HG03139 (cell line): ENCODE results near the gene MIPEP.
"Not testable (repeated sequence)": the region's sequence is repeated elsewhere in the genome, so short reads cannot be mapped to it uniquely, and the experiment has no call there.

Experiments
- ATAC-seq: cut with Tn5 transposase; IDR thresholded peaks from one replicate; pipeline ENCODE4 v1.9.1; 2021; ENCODE audit not compliant: unreplicated experiment

Gene MIPEP

DNA sequence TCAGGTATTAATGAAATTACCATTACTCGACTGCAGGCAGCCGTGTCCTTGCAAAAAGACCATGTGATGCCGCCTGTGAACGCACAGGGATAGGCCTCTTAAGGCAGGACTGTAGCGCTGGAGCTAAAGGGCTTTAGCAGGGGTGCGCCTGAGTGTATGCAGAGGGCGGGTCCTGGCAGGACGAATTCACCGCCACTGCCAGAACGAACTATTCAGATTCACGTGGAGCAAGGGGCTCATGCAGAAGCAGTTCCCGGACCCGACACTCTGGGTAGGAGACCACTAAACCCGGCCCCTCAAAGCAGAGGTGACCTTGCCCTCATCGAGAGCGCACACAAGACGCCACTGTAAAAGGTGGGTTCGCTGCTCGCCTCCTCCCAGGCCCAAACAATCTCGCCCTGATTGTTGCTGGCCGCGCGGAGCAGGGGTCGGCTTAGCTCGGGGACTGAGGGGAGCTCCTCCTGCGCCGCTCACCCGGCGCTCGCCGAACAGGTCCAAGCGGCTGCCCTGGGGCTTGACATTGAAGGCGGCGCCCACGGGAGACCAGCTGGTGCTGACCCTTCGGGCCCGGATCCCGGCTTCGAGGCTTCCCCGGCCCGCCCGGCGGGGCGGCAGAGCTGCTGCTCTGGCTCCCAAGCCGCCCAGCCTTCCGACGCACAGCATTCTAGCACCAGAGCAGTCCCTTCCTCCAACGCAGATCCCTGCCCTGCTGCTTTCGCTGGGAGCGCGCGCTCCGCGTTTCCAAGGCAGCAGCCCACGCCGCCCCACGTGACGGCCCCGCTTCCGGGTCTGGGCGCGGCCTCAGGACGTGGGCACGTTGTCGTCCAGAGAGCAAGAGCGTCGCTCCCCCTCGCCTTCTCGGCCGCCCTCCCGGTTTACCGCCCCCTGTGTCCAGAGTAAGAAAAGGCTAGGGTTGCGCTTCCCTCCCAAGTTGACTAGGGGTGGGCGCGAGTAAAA, at the start of gene MIPEP:
Gene MIPEP (minus strand): TSS at position 743 of the 957 bp plus-strand sequence. CDS start 80 bp downstream, at position 663.
- peak; percentile 93 for ATAC-seq

DNA sequence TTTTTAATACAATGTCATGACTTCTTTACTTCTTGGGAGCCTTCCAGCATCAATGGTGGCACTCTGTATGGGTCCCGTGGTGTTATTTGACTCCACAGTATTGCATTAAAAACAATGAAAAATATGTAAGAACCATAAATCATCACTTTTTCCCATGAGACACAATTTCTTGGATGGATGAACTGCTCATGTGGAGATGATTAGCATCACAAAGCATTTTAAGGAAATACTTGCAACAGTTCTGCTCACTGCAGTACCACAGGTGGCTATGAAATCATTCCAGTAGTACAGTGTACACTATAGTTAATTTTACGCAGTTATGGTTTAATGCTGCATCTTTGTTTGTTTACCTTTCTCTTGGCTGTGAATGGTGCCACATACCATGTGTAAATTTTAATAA, 45.3 kb upstream of the MIPEP start:
- no peak for ATAC-seq

DNA sequence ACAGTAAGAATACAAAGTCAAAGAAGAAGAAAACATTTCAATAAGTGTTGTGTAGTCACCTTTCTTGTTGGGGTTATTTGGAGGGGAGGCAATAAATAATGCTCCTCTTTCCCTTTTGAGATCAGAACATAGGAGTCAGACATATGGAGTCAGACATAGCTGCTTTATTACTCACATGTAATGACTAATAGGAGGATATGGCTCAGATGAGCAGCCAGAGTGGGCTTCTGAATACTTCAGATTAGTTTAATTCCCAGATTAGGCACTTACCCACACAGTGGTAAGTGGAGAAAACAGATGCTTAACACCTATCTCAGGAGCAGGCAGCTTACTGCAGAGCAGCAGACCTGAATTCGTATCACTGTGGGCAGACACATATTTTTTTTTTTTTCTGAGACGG, 39.8 kb upstream of the MIPEP start:
- no peak for ATAC-seq

DNA sequence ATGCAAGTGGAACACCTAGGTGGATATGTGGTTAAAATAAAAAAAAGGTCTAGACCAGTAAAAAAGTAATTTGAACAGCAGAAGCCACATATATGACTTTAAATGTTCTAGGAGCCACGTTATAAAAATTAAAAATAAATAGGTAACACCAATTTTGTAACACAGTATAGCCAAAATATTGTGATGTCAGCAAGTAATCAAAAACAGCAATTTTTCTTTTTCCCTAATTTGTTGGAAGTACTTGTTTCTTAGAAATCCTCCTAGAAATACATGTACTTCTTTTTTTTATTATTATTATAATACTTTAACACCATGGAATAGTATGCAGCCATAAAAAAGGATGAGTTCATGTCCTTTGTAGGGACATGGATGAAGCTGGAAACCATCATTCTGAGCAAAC, 33.8 kb upstream of the MIPEP start:
- ATAC-seq: no peak

DNA sequence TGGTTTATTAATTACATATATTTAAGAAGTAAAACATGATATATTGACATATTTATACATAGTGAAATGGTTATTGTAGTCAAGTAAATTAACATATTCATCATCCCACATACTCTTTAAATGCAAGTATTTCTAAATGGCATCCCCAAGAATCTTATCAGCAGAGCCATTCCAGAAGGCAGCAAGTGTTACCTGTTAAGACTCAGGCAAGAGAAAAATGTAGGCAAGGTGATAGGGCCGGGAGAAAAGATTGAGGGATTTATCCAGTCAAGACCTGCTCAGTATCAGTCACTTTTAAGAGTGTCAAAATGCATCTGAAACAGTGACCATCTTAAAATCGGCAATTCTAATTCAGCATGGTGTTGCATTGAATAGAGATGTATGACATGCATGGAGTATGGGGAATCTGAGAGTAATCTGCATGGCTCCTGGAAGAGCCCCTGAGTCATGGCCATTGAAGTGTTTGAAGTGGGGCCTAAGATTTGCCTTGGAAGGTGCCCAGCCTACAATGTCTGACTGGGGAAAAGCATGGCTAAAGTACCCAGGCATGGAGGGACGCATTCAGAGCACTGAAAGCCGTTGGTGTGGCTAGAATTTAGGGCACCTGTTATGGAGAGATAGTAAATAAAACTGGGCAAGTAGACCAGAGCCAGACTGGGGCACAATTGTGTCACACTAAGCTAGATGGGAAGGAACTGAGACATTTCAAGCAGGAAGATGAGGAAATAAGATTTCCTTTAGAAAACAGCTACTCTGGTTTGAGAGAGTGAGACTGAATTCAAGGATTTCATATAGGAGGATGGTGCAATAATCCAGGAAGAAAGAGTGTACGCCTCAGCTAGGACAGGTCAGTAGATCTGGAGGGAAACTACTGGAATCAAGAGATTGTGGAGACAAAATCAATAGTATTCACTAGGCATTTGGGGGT, 33.1 kb upstream of the MIPEP start:
- ATAC-seq: no peak

DNA sequence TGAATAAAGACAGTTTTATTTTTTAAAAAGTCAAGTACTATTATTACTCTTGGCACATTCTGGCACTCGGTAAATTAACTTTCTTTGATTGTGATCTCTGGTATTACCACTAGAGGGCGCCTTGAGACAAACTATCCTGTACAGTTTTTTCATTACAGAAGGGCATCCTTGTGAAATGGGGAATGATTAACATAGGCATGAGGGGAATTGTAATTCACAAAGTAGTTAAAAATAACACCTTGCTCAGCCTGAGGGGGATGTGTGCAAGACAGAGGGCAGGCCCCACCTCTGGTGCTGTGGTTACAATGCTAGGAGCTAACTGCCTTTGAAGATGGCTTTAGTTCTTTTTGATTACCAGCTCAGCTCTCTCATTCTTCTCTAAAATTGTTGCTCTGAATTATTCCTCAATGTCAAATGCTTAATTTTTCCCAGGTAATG, 32.3 kb upstream of the MIPEP start:
- ATAC-seq: no peak

DNA sequence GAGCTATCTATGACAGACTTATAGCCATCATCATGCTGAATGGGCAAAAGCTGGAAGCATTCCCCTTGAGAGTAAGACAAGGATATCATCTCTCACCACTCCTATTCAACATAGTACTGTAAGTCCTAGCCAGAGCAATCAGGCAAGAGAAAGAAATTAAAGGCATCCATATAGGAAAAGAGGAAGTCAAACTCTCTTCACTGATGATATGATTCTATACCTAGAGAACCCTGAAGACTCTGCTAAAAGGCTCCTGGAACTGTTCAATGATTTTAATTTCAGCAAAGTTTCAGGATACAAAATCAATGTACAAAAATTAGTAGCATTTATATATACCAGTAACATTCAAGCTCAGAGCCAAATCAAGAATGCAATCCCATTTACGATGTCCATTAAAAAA, 29.8 kb upstream of the MIPEP start:
- ATAC-seq: no peak

DNA sequence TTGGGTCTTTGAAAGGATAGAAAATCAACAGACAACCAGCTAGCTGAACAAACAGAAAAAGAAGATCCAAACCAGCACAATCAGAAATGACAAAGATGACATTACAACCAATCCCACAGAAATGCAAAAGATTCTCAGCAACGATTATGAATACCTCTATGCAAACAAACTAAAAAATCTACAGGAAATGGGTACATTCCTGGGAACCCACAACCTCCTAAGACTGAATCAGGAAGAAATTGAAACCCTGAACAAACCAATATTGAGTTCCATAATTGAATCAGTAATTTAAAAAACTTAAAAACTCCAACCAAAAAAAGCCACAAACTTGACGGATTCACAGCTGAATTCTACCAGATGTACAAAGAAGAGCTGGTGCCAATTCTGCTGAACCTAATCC, 29.0 kb upstream of the MIPEP start:
- no peak for ATAC-seq

DNA sequence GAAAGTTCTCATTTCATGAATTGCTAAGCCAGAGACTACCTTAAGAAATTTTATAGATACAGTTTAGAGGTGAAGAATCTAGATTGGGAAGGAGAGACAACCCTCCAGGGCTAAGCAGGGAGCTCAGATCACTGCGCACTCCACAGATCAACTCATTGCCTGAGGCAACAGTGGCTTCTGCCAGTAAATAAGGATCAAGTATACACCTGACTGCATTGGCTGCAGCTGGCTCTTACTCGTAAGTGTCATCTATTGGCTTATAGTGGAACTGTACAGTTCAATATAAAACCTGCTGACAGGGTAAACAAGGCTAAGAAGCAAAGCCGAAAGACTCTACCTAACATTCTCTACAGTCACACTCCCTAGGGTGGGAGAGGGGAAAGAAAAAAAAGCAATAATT, 26.1 kb upstream of the MIPEP start:
- ATAC-seq: no peak

DNA sequence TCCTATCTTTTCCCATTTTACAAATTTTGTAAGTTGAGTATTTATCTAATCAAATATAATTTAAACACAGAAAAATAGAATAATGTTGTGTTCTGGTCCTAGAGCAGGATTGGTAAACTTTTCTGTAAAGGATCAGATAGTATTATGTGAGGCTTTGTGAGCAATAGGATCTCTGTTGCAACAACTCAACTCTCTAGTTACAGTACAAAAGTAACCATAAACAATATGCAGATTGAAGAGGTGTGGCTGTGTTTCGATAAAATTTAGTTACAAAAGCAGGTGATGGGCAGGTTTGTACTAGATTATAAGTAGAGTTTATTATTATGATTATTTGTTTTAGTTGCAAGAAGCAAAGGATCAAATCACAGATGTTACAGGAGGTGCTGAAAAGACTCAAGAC, 23.3 kb upstream of the MIPEP start:
- no peak for ATAC-seq

DNA sequence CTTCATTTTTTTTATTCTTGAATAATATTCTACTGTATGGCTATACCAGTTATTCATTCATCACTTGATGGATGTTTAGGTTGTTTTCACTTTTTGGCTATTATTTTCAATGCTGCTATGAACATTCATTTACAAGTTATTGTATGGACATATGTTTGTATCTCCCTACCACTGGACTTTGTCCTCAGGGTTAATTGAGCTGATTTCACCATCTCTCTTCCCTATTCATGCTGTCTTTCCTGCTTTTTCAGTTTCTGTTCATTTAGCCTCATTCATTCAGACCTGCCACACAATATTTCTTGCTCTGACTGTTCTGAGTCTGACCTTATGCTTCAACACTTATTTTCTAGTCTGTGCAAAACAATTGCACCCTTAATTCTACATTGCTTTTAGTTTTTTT, 20.4 kb upstream of the MIPEP start:
- no peak for ATAC-seq

DNA sequence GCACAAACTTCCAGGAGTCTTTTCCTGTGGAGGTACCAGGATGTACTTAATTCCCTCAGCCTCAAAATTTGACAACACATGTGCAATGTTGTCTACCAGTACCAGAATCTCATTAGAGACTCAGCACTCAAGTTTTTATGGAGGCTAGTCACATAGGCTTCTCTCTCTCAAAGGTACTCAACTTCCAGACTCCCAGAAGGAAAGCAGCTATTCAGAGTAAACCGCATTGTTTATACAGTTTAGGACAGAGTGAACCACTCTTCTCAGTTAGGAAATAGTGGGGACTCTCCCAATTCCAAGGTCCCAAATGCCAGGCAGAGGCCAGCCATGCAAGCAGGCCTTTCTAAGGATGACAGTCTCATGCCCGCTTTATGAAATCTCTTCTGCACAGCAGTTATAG, 16.6 kb upstream of the MIPEP start:
- ATAC-seq: no peak

DNA sequence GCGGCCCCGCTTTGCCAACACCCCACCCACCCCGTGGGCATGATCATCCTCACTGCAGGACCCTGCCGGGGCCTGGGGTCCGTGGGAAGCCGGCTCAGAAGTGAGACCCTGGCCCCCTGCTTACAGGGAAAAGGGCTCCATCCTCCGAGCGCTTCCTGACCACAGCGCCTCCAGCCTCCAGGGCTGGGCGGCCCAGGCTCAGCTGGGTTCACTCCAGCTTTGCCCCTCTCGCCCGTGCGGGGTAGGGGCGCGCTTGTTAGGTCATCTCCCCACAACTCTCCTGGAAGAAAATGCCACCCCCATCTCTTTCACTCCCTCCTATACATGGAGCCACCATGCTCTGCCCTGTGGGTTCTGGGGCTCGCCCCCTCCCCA, 14.7 kb upstream of the MIPEP start:
- no peak for ATAC-seq

DNA sequence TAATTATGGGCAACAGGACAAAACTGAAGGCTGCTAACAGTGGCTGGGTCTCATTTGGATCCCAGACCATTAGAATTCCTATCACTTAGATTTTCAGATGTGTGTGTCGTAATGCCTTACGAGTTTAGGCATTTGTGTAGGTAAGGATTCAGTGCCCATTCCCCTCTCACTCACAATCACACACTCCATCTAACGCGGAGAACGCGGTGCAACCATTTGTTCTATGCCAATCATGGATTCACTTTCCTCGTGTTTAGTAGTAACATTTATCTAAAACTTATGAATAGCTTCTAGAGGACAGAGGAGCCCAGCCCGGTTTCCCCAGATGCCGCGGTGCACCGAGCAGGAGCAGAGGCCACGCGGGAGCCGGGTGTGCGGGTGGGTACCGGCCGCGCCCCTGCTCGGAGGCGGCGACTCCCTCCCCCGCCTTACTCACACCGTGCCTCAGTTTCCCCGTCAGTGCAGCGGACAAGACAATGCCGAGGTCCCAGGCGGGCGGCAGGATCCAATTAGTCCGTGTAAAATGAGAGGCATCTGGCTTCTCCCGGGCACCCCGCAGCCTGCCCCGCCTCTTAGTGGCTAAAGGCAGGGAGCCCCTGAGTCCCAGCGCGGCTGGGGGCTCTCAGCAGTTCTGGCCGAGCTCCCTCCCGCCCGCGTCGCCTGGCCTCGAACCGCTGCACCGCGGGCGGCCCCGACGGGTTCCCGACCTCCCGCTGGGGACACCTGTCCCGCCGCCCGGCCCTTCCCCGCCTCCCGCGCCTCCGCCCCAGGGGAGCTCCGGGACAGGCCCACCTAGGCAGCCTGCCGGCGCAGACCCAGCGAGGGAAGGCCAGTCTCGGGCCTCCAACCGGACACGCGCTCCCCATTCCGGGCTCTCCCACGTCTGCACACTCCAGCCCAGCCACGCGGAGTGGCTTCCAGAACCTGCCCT, 14.0 kb upstream of the MIPEP start:
- ATAC-seq: no peak

DNA sequence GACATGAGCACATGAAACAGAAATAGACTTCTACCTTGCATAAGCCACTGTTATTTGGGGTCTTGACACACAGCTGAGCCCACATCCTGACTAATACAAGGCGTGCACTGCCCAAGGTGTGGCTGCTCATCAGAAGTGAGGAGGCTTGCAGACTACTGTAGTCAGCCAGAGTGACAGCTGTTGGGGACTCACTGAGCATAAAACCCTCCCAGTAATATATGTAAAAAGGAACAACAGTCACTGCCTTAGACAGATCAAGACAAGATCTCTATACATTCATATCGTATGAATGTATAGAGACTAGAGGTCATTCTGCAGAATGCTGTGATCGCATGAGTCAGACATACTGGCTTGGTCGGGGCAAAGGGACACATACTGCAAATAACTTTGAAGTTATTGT, 12.2 kb upstream of the MIPEP start:
- ATAC-seq: no peak

DNA sequence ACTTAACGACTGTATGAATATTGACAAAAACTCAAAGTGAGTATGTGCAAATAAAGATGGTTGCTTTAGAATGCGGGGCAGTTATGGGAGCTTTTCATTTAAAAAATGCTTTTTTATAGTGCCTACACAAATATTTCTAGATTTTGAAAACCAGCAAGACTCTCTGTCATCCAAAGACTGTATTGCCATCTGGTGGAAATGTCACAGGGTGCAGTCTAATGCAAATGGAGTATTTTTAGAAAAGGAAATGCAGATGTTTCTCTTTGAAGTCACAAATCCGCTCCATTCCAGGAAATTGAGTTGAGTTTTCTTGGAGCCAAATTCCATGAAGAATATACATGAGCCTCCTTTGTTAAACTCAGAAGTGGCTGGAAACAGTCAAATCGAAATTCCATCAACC, 10.4 kb upstream of the MIPEP start:
- ATAC-seq: no peak

DNA sequence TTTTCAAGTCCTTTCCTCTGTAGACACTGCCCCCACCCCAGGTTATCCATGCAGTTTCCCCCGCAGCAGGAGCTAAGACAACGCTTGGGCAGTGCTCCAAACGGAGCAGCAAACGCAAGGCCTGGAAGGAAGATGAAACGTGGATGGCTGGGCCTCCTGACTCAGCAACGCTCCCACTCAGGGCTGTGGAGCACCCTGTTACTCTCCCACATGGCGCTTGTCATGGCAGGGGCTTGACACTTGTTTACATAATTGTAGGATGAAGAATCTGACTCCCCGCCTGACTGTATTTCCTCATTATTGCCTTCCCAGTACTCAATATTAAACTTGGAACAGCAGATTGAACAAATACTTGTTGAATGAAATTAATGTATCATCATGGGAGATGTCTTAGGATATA, 8.9 kb upstream of the MIPEP start:
- ATAC-seq: no peak

DNA sequence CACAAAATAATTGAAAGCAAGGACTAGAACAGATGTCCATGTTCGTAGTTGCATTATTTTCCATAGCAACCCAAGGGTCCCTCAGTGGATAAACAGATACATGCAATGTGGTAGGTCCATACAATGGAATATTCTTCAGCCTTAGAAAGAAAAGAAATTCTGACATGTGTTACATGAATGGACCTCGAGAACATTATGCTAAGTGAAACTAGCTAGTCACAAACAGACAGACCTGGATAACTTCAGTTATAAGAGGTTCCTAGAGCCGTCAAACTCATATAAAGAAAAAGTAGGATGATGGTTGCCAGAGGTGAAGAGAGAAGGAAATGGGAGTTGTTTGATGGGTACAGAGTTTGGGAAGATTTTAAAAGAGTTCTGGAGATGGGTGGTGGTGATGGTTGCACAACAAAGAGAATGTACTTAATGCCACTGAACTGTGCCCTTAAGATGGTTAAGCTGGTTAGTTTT, 8.3 kb upstream of the MIPEP start, which contains the start of gene C1QTNF9B:
Gene C1QTNF9B (minus strand): TSS at position 51 of the 468 bp plus-strand sequence.
- not testable (repeated sequence) for ATAC-seq

DNA sequence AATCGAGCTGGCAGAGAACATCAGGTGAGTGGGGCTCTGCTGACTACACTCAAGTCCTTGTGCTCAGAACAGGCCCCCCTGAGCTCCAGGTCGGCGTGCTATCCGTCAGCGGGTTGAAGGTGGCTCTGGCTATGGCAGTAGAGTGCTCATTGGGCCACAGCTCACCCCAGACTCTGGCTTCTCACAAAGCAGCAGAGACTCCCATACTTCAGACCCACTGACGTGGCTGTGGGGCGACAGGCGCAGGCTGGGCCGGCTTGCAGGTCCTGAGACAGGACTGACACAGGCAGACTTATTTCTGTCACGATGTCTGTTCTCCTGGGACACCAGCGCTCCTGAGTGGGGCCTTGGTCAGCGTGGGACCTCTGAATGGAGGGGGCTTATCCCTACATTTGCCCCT, 5.5 kb upstream of the MIPEP start:
- not testable (repeated sequence) for ATAC-seq

DNA sequence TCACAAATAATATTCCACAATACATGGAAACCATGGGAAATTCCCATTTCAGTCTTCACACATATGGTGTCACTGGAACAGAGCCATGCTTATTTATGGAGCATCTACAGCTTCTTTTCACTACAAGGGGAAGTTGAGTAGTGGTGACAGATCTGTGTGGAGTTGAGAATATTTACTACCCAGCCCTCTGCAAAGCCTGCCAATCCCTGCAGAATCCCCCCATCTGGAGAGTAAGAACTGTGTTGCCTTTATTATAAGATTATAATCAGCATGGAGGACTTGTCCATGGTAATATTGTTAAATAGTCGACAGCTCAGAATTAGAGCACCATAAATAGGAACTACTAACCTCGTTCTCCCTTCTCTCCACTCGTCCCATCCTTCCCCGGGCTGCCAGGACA, 4.6 kb upstream of the MIPEP start:
- not testable (repeated sequence) for ATAC-seq
